TTC549 (cell line): ENCODE data around the gene RBFA.
"Not testable (repeated sequence)": the region's sequence is repeated elsewhere in the genome, so short reads cannot be mapped to it uniquely, and the experiment has no call there.

ENCODE experiments used
- FAIRE-seq: peaks from 2 replicates; lab custom pipeline; 2012; peaks lifted over from hg19 to GRCh38; lab: Jason Lieb, UNC

Gene RBFA

GRCh38 chr18:80034068-80034851 lies at the start of gene RBFA:
Gene RBFA, plus strand, starts transcription at chr18:80034434. Its CDS starts 62 bp downstream, at chr18:80034496.
- FAIRE-seq, result no peak

- no peak for FAIRE-seq
These were observed 49.1 kb upstream of the RBFA start for GRCh38 chr18:79985172-79985571.

- FAIRE-seq, result no peak
These were observed 47.5 kb upstream of the RBFA start for GRCh38 chr18:79986726-79987125.

- FAIRE-seq, result no peak
These were observed 46.7 kb upstream of the RBFA start for GRCh38 chr18:79987566-79987965.

GRCh38 chr18:79988071-79988450 lies 46.2 kb upstream of the RBFA start:
- no peak for FAIRE-seq

GRCh38 chr18:79988451-79989194 lies 45.6 kb upstream of the RBFA start, which contains the start of gene TXNL4A:
Gene TXNL4A, minus strand, starts transcription at chr18:79988563. Its CDS starts 171 bp downstream, at chr18:79988392.
- FAIRE-seq, result no peak

GRCh38 chr18:79989195-79989497 lies 45.1 kb upstream of the RBFA start:
- no peak for FAIRE-seq

- FAIRE-seq, result no peak
These were observed 42.7 kb upstream of the RBFA start for GRCh38 chr18:79991494-79991893.

- FAIRE-seq, result not testable (repeated sequence)
These were observed 34.5 kb upstream of the RBFA start for GRCh38 chr18:79999701-80000100.

- FAIRE-seq, result no peak
These were observed 33.4 kb upstream of the RBFA start for GRCh38 chr18:80000877-80001276.

GRCh38 chr18:80002468-80002867 lies 31.8 kb upstream of the RBFA start:
- FAIRE-seq, result no peak

- FAIRE-seq, result no peak
These were observed 29.5 kb upstream of the RBFA start for GRCh38 chr18:80004600-80005342.

GRCh38 chr18:80006724-80007123 lies 27.5 kb upstream of the RBFA start:
- FAIRE-seq, result no peak

GRCh38 chr18:80009661-80010550 lies 24.3 kb upstream of the RBFA start:
- FAIRE-seq, result no peak

- no peak for FAIRE-seq
These were observed 23.7 kb upstream of the RBFA start for GRCh38 chr18:80010551-80010906.

- FAIRE-seq, result not testable (repeated sequence)
These were observed 22.6 kb upstream of the RBFA start for GRCh38 chr18:80011496-80012137.

- no peak for FAIRE-seq
These were observed 21.5 kb upstream of the RBFA start for GRCh38 chr18:80012714-80013113.

- FAIRE-seq, result no peak
These were observed 11.6 kb upstream of the RBFA start for GRCh38 chr18:80022613-80023012.

GRCh38 chr18:80023173-80023572 lies 11.1 kb upstream of the RBFA start:
- no peak for FAIRE-seq

- no peak for FAIRE-seq
These were observed 7.9 kb upstream of the RBFA start for GRCh38 chr18:80026363-80026762.

GRCh38 chr18:80027719-80028118 lies 6.5 kb upstream of the RBFA start:
- not testable (repeated sequence) for FAIRE-seq

GRCh38 chr18:80029690-80030089 lies 4.5 kb upstream of the RBFA start:
- FAIRE-seq, result no peak
